ENCODE data around the gene MAGI1.

Gene MAGI1

DNA sequence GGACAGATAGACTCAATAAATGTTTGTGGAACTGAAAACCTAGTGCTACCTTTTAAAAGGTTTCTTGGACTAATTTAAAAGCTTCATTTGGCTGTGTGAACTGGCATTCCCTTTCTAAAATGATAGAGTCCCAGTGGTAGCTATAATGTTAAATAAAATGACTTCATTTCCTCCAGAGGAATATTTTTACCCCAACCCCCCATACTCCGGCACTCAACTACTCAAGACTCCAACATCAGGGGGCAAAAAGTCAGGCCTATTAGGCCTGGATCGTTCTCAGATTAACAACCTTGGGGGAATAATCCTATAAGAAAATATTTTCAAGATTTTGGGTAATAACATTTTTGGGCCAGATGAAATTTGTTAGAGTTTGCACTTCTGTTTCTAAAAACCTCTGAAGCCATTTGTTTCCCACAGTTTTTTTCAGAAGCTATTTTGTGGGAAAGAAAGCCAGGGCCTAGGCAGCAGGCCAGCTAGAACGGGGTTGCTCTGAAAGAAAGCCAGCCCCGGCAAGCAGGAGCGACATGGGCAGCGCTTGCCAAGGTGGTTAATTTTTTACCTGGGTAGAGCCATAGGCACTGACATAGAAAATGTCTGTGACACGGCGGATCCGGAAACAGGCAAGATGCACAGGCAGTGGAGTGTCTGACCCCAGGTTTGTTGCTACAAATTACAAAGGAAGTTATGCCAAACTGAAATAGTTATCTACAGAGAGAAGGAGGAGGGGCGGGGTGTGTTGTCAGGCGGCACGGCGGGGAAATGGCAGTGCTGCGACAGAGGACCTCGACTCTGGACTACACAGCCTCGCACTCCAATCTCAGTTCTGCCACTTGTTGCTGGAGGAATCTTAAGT lies 84.6 kb downstream of the MAGI1 start:
- peak in 1 of 2 experiments; percentile 39 for DNase-seq (ENCODE audit: low read depth in 1 of 2, low spot score in 1 of 2)
- in situ Hi-C loops (cut with HindIII; ENCODE audit: low pct_unique_long_range_greater_than_20kb, low sequenced_read_pairs), result no loop called here
- no peak for TF ChIP-seq JUND (IDR thresholded peaks at IDR 0.05; ENCODE audit: low read depth)

DNA sequence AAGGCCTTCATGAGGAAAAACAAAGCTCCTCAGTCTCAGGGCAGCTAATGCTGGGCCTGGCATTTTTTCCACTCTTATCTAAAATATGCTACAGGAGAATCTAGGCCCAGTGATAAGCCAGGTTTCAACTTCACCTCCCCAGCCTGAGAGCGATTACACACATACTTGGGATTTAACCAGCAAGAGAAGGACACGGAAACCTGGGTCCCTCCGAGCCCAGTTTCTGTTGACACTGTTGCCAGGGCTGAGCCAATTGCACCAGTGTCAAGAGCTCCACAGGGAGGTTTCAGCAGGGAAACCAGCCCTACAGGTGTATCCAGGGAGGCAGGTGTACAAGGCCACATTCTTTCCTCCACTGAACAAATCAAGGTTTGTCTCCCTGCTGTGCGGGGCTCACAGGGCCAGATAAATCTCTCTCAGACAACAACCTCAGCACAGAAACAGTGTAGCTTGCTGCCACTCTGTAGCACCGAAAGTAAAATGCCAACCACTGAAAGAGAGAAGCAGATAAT lies 85.4 kb downstream of the MAGI1 start:
- TF ChIP-seq JUND (IDR thresholded peaks at IDR 0.05; ENCODE audit: low read depth), result peak; percentile 50; the same call in 1 of the 2 replicates
- in situ Hi-C loops (cut with HindIII; ENCODE audit: low pct_unique_long_range_greater_than_20kb, low sequenced_read_pairs), result no loop called here
- peak; percentile 62 to 97 for DNase-seq (ENCODE audit: low read depth in 1 of 2, low spot score in 1 of 2)

DNA sequence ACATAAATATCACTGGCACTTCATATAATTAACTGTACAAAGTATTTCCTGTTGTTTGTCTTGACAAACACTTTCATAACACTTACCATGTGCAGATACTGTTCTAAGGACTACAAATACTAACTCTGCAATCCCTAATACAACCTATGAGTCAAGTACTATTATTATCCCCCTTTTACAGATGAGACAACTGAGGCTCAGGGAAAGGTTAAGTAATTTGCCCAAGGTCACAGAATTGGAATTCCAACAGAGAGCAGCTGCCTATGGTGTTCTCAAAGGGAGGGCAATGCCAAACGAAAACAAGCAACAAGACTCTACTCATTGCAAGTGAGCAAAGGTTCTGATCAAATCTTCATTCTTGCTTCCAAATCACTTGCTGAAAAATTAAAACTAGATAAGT lies 85.9 kb downstream of the MAGI1 start:
- in situ Hi-C loops (cut with HindIII; ENCODE audit: low pct_unique_long_range_greater_than_20kb, low sequenced_read_pairs), result no loop called here
- DNase-seq (ENCODE audit: low read depth in 1 of 2, low spot score in 1 of 2), result no peak
- no peak for TF ChIP-seq JUND (IDR thresholded peaks at IDR 0.05; ENCODE audit: low read depth)

DNA sequence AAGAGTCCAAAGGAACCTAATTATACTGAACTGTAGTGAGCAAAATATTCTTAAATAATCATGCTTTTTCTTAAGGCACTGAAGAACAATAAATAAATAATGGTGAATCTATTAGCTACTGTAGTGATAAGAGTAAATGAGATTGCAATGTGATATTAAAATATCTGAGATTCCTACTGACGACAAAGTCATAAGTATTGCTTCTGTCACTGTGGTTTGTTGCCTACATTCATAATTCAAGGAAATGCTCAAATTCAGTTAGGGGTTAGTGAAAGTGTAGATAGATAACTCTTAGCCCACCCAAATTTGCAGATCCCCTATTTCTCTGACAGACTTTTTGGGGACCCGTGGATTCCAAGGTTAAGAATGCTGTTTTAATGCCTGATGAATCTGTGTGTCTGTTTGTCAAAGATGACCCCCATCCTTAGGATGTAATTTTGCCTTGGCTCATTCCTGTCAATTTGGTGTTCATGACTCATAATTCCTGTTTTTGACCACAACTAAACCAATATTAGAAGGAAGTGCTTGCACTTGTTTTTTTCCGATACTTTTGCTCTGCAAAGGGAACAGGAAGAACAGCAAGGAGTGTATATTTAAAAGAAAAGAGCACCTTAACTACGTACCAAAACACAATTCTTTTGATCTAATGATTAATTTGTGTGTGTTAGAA lies 86.7 kb downstream of the MAGI1 start:
- in situ Hi-C loops (cut with HindIII; ENCODE audit: low pct_unique_long_range_greater_than_20kb, low sequenced_read_pairs), result no loop called here
- TF ChIP-seq JUND (IDR thresholded peaks at IDR 0.05; ENCODE audit: low read depth), result no peak
- DNase-seq (ENCODE audit: low read depth in 1 of 2, low spot score in 1 of 2), result peak in 1 of 2 experiments; percentile 41

DNA sequence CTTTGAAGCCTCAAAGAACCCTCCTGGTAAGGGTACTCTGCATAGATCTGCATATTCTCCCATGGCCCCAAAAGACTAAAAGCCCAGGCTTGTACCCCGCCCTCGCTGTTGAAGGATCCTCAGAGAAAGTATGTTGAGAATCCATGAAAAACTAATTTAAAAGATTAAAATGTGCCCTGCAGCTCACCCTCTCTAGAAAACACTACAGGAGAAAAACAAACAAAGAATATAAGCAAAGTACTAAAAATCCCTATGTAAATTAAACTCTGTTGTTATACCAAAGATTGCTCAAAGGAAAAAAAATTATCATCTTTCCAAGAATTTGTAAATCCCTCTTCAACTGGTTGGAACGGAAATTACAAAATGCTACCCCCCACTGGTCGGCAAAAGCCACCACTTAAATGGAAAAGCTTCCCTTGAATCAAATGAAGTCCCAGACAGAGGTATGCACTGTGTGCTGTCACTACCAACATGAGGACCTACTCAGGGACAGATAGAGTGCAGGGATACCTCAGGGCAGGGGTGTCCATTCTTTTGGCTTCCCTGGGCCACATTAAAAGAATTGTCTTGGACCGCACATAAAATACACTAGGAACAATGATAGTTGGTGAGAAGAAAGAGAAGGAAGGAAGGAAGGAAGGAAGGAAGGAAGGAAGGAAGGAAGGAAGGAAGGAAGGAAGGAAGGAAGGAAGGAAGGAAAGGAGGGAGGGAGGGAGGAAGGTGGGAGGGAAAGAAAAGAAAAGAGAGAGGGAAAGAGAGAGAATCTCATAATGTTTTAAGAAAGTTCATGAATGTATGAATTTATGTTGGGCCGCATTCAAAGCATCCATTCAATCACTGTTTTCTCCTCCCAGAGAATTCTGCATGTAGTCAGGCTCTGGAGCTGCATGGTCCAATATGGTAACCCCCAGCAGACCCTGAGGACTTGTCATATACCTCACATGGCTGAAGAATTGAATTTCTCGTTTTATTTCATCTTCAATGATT lies 88.1 kb downstream of the MAGI1 start:
- no peak for DNase-seq (ENCODE audit: low read depth in 1 of 2, low spot score in 1 of 2)
- TF ChIP-seq JUND (IDR thresholded peaks at IDR 0.05; ENCODE audit: low read depth), result no peak
- in situ Hi-C loops (cut with HindIII; ENCODE audit: low pct_unique_long_range_greater_than_20kb, low sequenced_read_pairs), result no loop called here

DNA sequence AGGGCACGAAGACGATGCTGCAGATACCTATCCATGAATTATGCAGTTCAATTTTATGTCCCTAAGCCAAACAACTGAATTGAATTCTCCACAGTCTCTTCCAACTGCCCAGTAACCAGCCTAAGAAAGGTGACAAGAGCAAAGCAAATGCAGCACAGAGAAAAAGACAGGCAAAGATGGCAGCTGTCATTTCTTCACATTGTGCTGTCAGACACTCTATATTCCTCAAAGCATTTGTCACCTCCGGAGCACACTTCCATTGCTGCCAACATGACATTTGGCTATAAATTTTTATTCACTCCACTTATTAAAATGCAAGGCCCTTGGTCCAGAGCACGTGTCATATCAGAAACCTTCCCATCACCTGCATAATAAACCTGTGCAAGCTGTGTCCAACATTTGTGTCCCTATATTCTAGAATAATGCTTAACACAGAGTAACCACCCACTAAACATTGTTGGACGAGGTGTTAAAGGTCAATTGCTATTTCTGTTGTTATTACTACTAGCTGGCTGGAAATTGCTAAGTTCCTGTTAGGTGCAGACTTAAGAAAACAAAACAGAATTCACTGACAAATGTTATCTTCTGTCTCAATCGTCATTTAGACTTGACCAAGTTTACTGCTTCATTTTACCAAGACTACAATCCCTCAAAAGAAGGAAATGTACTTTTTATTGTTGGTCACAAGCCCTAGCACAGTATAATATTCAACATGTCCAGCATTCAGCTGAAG lies 89.7 kb downstream of the MAGI1 start:
- in situ Hi-C loops (cut with HindIII; ENCODE audit: low pct_unique_long_range_greater_than_20kb, low sequenced_read_pairs), result no loop called here
- TF ChIP-seq JUND (IDR thresholded peaks at IDR 0.05; ENCODE audit: low read depth), result no peak
- no peak for DNase-seq (ENCODE audit: low read depth in 1 of 2, low spot score in 1 of 2)

DNA sequence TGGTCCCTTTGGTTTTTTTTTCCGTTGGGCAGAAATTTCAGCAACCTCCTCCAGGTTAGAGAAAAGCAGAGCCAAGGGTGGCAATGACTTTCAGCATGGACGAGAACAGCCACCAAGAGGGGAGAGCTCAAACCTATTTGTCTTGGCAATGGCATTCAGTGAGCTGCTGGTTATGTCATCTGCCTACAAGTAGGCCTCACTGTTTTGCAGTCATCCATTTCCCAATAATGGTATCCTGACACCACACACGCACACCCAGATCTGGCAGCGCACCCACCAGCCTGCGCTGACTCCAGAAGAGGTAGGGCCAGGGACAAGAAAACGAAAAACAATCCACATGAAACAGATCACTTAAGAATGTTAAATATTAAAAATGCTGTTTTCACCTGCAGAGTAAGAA lies 92.3 kb downstream of the MAGI1 start:
- DNase-seq (ENCODE audit: low read depth in 1 of 2, low spot score in 1 of 2), result no peak
- in situ Hi-C loops (cut with HindIII; ENCODE audit: low pct_unique_long_range_greater_than_20kb, low sequenced_read_pairs), result no loop called here
- TF ChIP-seq JUND (IDR thresholded peaks at IDR 0.05; ENCODE audit: low read depth), result no peak

DNA sequence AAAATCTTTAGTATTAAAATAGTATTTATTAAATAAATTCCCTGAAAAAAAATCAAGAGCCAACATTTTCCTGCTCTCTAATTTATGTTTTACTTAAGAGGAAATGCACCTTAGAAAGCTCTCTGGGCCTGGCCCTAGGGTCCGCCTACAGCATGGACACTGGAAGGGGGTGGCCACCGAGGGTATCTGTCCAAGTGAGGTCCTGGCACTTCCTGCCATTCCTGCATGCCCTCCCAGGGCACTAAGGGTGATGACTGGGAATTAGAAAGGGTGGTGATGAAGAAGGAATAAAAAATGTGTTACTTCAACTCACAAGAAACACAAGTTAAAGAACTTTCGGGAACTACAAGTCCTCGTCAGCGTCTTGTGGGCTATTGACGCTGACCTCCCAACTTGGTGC lies 92.8 kb downstream of the MAGI1 start:
- DNase-seq (ENCODE audit: low read depth in 1 of 2, low spot score in 1 of 2), result no peak
- no peak for TF ChIP-seq JUND (IDR thresholded peaks at IDR 0.05; ENCODE audit: low read depth)
- in situ Hi-C loops (cut with HindIII; ENCODE audit: low pct_unique_long_range_greater_than_20kb, low sequenced_read_pairs), result no loop called here

DNA sequence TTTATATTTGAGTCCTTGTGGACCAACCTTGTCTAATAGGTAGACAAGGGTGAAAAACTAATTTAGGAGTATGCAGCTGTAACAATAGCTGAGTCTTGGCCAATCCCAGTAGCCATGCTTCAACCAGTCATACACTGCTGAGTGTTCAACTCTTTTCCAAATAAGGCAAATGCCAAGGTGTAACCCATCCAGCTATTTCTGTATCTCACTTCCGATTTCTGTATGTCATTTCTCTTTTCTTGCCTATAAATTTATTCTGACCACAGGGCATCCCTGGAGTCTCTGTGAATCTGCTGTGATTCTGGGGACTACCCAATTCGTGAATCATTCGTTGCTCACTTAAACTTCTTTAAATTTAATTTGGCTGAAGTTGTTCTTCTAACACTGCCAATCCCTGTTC lies 93.2 kb downstream of the MAGI1 start:
- no peak for DNase-seq (ENCODE audit: low read depth in 1 of 2, low spot score in 1 of 2)
- TF ChIP-seq JUND (IDR thresholded peaks at IDR 0.05; ENCODE audit: low read depth), result no peak
- in situ Hi-C loops (cut with HindIII; ENCODE audit: low pct_unique_long_range_greater_than_20kb, low sequenced_read_pairs), result no loop called here

DNA sequence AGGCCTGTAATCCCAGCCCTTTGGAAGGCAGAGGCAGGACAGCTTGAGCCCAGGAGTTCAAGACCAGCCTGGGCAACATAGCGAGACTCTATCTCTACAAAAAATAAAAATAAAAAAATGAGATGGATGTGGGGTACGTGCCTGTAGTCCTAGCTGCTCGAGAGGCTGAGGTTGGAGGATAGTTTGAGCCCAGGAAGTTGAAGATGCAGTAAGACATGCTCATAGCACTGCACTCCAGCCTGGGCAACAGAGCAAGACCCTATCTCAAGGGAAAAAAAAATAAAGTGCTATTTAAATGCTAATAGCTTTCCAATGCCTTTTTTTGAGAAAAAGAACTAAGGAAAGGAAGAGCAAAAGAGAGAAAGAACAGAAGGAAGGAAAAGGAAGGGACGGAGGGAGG lies 94.5 kb downstream of the MAGI1 start:
- DNase-seq (ENCODE audit: low read depth in 1 of 2, low spot score in 1 of 2), result no peak
- no peak for TF ChIP-seq JUND (IDR thresholded peaks at IDR 0.05; ENCODE audit: low read depth)
- in situ Hi-C loops (cut with HindIII; ENCODE audit: low pct_unique_long_range_greater_than_20kb, low sequenced_read_pairs), result no loop called here

DNA sequence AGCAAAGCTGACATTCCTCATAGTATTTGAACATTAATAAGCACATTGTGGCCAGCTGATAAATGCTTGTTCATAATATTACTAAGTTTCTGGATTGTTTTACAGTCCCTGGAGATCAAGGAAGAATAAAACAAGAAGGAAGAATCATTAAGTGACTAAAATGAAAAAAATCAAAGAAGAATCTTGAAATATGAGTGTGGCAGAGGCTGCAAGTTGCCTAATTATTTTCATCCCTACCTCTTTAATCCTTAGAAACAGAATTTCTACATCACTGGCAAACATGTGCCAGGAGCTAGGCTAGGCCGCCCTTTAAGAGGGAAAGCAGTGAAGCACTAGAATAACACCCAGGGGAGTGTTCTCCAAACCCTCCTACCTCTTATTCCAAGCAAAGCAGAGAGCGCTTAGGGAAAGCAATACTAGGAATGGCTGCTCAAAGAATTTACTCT lies 98.9 kb downstream of the MAGI1 start:
- no peak for TF ChIP-seq JUND (IDR thresholded peaks at IDR 0.05; ENCODE audit: low read depth)
- DNase-seq (ENCODE audit: low read depth in 1 of 2, low spot score in 1 of 2), result no peak
- in situ Hi-C loops (cut with HindIII; ENCODE audit: low pct_unique_long_range_greater_than_20kb, low sequenced_read_pairs), result no loop called here

DNA sequence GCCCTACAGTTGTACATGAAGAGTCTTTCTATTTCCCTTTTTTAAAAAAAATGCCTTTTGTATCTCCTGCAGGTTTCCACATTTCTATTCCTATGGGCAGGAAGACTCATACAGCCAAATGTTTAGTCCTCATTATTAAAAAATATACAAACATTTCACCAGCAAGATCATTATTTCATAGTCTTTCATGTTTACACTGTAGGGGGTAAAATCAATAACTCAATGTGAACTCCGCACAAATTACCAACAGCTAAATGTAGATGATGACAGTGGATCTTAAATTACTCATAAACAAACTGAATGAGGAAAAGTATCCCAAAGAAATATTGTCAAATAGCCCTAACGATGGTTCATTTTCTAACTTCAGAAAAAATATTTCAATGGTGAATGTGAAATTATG lies 99.5 kb downstream of the MAGI1 start:
- no peak for TF ChIP-seq JUND (IDR thresholded peaks at IDR 0.05; ENCODE audit: low read depth)
- DNase-seq (ENCODE audit: low read depth in 1 of 2, low spot score in 1 of 2), result no peak
- in situ Hi-C loops (cut with HindIII; ENCODE audit: low pct_unique_long_range_greater_than_20kb, low sequenced_read_pairs), result no loop called here
